ENCODE data around the gene TPD52L2.

DNA sequence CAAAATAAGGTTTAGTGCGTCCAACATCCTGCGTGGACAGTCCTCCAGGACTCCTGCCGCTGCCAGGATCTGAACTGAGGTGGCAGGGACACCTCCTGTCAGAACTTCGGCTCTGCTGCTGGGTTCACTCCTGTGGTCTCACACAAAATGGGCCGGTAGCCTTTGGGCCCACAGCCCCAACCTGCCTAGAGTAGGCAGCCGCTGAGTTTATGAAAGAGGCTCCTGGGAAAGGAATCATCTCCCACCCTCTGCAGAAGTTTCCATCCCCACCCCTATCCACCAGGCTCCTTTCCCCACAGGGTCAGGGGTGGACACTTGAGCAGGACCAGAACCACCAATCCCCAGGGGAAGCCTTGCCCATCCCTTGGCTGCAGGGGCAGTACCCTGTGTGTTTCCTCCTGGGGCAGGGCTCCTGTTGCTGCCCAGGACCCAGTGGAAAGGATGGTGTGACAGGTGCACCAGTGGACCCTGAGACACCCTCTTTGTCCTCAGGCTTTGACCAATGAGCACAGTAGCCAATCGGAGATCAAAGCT lies 5.8 kb upstream of the TPD52L2 start:
- TF ChIP-seq POLR2A (IDR thresholded peaks at IDR 0.05) = no peak
- TF ChIP-seq, protein P1, sequence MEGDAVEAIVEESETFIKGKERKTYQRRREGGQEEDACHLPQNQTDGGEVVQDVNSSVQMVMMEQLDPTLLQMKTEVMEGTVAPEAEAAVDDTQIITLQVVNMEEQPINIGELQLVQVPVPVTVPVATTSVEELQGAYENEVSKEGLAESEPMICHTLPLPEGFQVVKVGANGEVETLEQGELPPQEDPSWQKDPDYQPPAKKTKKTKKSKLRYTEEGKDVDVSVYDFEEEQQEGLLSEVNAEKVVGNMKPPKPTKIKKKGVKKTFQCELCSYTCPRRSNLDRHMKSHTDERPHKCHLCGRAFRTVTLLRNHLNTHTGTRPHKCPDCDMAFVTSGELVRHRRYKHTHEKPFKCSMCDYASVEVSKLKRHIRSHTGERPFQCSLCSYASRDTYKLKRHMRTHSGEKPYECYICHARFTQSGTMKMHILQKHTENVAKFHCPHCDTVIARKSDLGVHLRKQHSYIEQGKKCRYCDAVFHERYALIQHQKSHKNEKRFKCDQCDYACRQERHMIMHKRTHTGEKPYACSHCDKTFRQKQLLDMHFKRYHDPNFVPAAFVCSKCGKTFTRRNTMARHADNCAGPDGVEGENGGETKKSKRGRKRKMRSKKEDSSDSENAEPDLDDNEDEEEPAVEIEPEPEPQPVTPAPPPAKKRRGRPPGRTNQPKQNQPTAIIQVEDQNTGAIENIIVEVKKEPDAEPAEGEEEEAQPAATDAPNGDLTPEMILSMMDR (IDR thresholded peaks at IDR 0.05) = no peak
- no peak for TF ChIP-seq POLR2AphosphoS5 (IDR thresholded peaks at IDR 0.05)

Measured in stomach (tissue), 4 donors.